Globus pallidus (tissue), 1 donor: ENCODE results near the gene ICAM1.
"Not testable (repeated sequence)": the region's sequence is repeated elsewhere in the genome, so short reads cannot be mapped to it uniquely, and the experiment has no call there.

Experiments used
- DNase-seq: peaks from one replicate; pipeline ENCODE4 v3.0.0-alpha.2; 2015; ENCODE audit warnings: low spot score

Gene ICAM1

DNA sequence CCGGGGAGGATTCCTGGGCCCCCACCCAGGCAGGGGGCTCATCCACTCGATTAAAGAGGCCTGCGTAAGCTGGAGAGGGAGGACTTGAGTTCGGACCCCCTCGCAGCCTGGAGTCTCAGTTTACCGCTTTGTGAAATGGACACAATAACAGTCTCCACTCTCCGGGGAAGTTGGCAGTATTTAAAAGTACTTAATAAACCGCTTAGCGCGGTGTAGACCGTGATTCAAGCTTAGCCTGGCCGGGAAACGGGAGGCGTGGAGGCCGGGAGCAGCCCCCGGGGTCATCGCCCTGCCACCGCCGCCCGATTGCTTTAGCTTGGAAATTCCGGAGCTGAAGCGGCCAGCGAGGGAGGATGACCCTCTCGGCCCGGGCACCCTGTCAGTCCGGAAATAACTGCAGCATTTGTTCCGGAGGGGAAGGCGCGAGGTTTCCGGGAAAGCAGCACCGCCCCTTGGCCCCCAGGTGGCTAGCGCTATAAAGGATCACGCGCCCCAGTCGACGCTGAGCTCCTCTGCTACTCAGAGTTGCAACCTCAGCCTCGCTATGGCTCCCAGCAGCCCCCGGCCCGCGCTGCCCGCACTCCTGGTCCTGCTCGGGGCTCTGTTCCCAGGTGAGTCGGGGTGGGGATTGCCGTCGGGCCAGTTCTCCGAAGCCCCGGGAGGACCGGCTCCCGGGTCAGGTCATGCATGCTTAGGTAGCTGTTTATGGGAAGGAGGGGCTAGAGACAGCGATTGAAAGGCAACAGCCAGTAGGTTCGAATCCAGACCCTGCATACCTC, at the start of gene ICAM1:
Gene ICAM1 (plus strand): TSS at position 505 of the 779 bp plus-strand sequence. CDS start 40 bp downstream, at position 545.
- no peak for DNase-seq

GRCh38 chr19:10222201-10222890, 48.6 kb upstream of the ICAM1 start:
- DNase-seq, result peak; percentile 8

DNA sequence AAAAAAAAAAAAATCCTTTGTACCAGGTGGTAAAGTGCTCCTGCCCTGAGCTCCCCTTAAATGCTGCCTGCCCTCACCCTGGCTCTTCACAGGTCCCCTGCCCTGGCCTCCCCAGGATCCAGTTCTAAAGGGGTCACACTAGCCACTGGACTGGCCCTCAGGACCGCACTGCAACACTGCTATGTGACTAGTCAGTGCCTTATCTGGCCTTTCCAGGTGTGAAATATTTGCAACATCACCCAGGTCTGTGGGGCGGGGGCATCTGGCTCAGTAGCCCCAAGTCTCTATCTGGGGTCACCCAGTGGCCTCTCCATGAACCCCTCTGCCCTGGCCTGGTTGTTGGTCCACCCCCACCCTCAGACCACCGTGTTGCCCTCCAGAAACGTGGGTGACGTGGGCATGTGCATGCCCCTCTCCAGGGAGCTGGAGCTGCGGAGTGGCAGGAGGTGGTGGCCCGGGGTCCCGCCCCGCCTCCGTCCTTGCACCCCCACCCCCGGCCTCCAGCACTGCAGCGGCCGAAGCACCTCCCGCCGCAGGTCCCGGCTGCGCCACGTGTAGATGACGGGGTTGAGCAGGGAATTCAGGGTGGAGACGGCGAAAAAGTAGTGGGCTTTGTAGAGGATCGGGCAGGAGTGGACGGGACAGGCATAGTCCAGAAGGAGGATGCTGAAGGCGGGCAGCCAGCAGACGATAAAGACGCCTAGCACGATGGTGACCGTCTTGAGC, 47.3 kb upstream of the ICAM1 start:
- DNase-seq, result no peak

DNA sequence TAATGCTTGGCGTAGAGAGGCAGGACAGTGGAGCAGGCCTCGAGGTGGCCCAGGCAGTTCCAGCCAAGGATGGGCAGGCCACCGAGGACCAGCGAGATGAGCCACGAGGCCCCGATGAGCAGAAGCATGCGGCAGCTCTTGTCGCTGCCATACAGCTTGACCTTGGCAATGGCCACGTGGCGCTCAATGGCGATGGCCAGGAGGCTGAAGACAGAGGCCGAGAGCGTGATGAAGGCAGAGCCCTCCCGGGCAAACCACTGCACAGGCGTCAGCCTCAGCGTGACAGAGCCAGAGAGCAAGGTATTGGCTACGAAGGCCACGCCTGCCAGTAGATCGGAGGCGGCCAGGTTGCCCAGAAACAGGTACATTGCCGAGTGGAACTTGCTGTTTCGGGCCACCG, 46.6 kb upstream of the ICAM1 start:
- DNase-seq, result no peak

DNA sequence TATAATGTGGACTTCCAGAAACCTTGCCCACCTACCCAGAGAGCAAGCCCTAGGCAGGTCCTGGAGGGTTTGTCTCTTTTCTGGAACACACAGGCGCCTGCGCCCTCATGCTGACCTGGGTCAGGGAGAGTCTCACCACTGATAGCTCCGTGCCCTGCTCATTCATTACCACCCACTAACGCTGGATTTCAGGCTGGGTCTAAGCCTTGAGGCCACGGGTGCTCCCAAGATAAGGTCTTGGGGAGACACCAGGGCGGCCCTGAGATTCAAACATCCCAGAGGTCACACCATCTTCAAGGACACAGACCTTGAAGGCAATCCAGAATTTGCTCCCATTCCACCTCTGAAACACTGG, 44.9 kb upstream of the ICAM1 start:
- no peak for DNase-seq

- DNase-seq, result peak; percentile 55
Observed at GRCh38 chr19:10226376-10227025, 44.4 kb upstream of the ICAM1 start.

DNA sequence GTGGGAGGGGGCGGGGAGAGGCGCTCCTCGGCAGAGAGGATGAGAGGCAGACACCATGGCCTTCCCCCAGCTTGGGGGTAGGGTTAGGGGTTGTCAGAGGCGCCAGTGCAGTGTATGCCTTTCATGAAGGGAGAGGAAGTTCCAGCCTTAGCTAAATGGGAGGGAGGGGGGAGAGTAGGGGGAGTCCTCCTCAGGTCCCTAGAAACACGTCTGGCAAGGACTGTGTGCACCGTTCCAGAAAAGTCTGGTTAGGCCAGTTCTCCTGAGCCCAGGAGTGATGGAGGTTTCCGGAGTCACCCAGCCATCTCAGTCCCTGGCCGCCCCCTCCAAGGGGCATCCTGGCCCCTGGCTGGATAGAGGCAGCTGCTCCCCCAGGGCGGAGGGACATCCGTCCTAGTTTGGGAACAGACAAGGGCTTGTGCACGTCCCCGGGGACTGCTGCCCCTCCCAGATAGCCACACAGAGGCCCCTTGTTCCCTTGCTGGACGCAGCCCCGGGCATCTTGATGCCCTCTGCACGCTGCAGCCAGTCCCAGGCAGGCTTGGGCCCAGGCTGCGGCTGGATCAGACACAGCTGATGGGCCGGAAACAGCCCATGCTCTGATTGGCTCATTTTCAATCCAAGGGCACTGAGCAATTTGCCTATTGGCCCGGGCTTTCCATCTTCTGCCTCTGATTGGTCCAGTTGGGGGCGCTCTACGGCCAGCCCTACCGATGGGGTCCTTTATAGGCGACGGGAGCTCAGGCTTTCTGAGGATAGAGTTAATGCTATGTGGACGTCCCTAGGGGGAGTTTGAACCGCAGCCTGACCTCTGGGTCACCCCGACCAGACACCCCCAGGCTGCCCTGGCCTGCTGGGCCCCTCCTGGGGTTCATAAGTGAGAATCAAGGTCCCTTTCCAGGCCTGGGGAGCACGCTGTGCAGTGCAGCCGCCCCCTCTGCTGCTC, 43.6 kb upstream of the ICAM1 start:
- DNase-seq, result peak; percentile 99

DNA sequence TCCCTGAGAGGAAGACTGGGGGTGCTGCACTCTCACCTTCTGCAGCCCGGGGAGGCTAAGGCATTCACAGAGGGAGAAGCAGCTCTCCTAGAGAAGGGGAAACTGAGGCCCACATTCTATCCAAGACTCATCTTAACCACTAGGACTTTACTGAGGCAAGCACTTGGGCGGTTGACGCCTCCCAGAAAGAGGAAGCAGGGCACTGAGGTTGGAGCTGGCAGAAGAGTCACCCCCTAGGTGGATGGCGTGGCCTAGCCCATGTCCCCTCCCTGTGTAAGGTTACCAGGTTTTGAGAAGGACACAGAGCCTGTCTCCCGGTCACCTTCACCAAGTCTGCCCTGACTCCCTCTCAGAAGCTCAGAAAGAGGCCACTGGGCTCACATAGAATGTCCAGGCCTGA, 42.5 kb upstream of the ICAM1 start:
- DNase-seq, result no peak

DNA sequence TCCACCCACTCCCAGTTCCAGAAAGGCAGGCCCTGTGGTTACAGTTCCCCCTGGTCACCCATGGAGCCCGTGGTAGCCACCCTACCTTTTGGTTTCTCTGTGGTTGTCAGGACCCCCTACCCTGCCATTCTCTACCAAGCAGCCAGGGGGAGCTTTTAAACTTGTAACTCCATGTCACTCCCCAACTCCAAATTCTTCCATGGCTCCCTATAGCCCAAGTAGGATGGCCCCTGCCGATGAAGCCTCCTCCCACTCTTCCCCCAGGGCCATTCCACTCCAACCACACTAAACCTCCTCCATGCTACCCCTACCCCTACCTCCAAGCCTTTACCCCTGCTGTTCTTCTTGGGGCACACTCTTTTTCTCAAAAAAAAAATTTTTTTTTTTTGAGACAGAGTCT, 42.0 kb upstream of the ICAM1 start:
- DNase-seq, result no peak

- no peak for DNase-seq
Observed at GRCh38 chr19:10230173-10230860, 40.6 kb upstream of the ICAM1 start.

GRCh38 chr19:10230861-10231611, 39.9 kb upstream of the ICAM1 start, which contains the start of gene S1PR2:
S1PR2 (minus strand) TSS chr19:10231331; CDS start chr19:10224905, 6,426 bp downstream.
- peak; percentile 28 for DNase-seq

DNA sequence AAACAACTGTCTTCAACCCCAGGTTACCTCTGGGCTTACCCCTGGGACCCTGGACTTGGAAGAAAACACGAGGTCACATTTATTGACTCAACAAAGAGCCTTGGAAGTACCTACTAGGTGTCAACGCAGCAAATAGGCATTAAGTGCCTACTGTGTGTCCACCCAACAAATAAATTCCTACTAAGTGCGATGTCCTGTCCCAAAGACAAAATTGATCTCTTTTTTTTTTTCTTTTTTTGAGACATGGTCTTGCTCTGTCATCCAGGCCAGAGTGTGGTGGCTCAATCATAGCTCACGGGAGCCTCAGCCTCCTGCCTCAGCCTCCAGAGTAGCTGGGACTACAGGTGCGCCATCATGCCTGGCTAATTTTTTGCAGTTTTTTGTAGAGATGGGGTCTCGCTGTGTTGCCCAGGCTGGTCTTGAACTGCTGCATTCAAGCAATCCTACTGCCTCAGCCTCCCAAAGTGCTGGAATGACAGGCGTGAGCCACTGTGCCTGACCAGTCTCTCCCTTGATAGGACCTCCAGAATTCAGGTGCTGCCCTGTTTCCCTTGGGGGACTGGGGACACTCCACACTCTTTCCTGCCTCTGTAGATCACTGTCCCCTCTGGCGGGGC, 39.2 kb upstream of the ICAM1 start:
- DNase-seq, result no peak

GRCh38 chr19:10233946-10234345, 37.0 kb upstream of the ICAM1 start:
- DNase-seq, result no peak

- DNase-seq, result no peak
Observed at GRCh38 chr19:10235003-10235402, 35.9 kb upstream of the ICAM1 start.

GRCh38 chr19:10235409-10235808, 35.5 kb upstream of the ICAM1 start:
- not testable (repeated sequence) for DNase-seq

DNA sequence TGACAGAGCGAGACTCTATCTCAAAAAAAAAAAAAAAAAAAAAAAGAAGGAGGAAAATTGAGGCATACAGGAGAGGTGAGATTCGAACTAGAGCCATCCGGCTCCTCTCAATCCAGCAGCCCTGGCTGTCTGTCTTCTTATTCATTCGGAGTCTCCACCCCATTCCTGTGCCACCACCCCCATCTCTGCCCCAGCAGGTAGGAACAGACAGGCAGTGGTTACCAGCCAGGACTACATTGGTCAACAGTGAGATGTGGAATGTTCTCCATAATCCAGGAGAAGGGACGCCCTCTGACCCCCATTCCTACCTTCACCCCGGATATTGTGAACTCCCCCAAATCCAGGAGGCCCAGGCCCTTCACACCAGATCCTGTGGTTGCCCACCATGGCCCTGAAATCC, 33.2 kb upstream of the ICAM1 start:
- DNase-seq, result no peak

DNA sequence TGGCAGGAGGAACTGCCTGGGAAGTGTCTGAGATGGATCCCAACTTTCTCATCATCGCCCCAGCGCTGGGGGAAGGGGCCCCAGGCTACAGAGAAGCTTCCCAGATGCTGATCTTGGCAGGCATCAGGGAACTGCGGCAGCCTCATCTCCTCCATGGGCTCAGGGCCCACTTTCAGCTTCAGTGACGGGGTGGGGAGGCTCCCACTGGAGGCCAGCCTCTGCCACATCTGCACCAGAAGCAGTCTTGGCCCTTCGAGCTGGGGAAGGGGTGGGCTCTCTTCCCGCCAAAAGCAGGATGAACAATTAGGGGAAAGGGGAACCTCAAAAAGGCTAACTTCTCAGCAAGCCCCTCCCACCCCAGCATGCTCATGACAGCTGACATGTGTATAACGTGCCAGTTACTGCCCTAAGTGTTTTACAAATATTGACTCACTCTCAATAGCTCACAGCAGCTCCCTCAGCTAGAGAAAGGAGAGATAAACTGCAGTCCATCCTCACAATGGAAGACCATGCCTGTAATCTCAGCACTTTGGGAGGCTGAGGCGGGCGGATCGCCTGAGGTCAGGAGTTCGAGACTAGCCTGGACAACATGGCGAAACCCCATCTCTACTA, 32.6 kb upstream of the ICAM1 start:
- no peak for DNase-seq

GRCh38 chr19:10241826-10242449, 29.0 kb upstream of the ICAM1 start:
- DNase-seq, result not testable (repeated sequence)
